Measurements from ENCODE around the gene FMNL1.

GRCh38 chr17:45243750-45244149 lies 22.1 kb downstream of the FMNL1 start:
- TF ChIP-seq EZH2 (IDR thresholded peaks at IDR 0.05; ENCODE audit: insufficient read depth, poor library complexity, severe bottlenecking) (no peak), EZH2phosphoT487 (IDR thresholded peaks at IDR 0.05; ENCODE audit: insufficient read depth, low read depth) (no peak)
